Suprapubic skin (tissue), 4 donors: ENCODE measurements around the gene CDC16.

Source experiments
- CTCF ChIP-seq, 2 donors: fragments of 200-600 bp in 1 of 2; fragments of 450-650 bp in 1 of 2; sonication (generic) in 1 of 2; IDR thresholded peaks; one replicate each; pipeline ENCODE4 v1.5.1; 2016 to 2019; ENCODE audit warnings: antibody characterized with exemption in 2 of 2, mild to moderate bottlenecking in 1 of 2, moderate library complexity in 1 of 2
- EP300 ChIP-seq: sonication (generic); formaldehyde crosslinking; IDR thresholded peaks from one replicate; pipeline ENCODE4 v1.6.1; 2017; ENCODE audit warnings: antibody characterized with exemption
- POLR2A ChIP-seq, 2 donors: fragments of 450-650 bp; IDR thresholded peaks; one replicate each; pipeline ENCODE4 v1.6.1; 2017; ENCODE audit warnings: antibody characterized with exemption in 2 of 2, mild to moderate bottlenecking in 2 of 2, moderate library complexity in 2 of 2
- POLR2AphosphoS5 ChIP-seq, 3 donors: sonication (generic); formaldehyde crosslinking; IDR thresholded peaks; one replicate each; pipeline ENCODE4 v1.6.1; 2017; ENCODE audit warnings: antibody characterized with exemption in 3 of 3

GRCh38 chr13:114200399-114200911, 34.2 kb upstream of the CDC16 start:
- TF ChIP-seq POLR2A (IDR thresholded peaks at IDR 0.05) (no peak), CTCF (IDR thresholded peaks at IDR 0.05) (no peak), POLR2AphosphoS5 (IDR thresholded peaks at IDR 0.05) (no peak), EP300 (no peak)
